Measurements from ENCODE around the gene NBDY.
A peak's percentile ranks its signal among the peaks of the same experiment; 100 is the strongest.
"Not testable (repeated sequence)": the region's sequence is repeated elsewhere in the genome, so short reads cannot be mapped to it uniquely, and the experiment has no call there.

Gene NBDY

GRCh38 chrX:56729152-56729850, at the start of gene NBDY:
NBDY (plus strand) TSS chrX:56729243; CDS start chrX:56729354, 111 bp downstream.
- ATAC-seq, result peak; percentile 74 to 75

DNA sequence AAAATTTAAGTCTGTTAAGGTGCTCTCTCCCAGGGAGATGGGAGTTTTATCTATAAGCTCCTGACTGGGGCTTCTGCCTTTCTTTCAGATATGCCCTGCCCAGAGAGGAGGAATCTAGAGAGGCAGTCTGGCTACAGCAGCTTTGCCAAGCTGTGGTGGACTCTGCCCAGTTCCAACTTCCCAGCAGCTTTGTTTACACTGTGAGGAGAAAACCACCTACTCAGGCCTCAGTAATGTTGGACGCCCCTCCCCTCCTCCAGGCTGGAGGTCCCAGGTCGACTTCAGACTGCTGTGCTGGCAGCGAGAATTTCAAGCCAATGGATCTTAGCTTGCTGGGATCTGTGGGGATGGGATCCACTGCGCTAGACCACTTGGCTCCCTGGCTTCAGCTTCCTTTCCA, 24.5 kb upstream of the NBDY start:
- ATAC-seq, result not testable (repeated sequence)

DNA sequence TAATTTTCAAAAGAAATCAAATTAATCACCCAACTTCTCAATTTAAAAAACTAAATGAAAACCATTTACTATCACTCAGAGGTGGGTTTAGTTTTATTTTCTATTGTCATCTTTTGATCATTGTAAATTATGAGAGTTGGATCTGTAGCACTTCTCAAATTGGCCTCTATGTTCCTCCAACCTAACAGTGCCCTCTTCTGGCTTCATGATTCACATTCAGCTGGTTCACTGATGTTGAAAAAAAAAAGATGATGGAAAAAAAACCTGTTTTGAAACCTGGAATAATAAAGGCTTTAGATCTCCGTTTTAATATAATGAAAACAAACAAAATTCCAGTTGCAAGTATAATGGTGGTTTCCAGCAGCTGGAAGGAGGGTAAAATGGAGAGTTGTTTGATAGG, 2.4 kb upstream of the NBDY start:
- ATAC-seq, result peak; percentile 34 to 57

- ATAC-seq, result no peak
Observed at GRCh38 chrX:56727531-56727930, 1.5 kb upstream of the NBDY start.

- no peak for ATAC-seq
Observed at GRCh38 chrX:56728321-56728720, 722 bp upstream of the NBDY start.

- ATAC-seq, result peak in 1 of 2 donors; percentile 18
Observed at GRCh38 chrX:56728752-56729151, 291 bp upstream of the NBDY start.

DNA sequence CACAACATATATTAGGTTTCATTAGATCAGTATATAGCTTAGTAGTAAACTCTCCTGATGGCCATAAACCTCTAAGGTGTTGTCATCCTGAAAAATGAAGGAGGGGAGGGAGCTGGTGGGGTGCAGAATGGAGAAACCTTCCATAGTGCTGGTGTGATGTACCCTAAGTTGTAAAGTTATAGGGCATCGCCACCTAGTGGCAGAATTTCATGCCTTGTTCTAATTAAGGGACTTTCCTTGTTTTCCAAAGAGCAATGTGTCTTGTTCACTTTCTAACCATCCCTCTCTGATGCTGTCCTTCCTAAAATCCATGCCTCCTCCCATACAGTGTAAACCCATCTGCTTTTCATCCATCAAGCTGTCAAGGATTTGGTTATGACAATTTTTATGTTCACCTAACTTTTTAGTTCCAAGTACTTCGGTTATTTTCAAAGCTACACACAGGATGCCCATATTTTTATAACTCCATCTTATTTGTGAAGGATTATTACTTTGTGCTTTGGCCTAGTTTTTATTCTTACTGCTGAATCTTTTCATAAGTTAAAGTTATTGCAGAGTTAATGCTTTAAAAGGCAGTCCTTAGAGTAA, 4.5 kb downstream of the NBDY start:
- ATAC-seq, result peak; percentile 30 to 41

DNA sequence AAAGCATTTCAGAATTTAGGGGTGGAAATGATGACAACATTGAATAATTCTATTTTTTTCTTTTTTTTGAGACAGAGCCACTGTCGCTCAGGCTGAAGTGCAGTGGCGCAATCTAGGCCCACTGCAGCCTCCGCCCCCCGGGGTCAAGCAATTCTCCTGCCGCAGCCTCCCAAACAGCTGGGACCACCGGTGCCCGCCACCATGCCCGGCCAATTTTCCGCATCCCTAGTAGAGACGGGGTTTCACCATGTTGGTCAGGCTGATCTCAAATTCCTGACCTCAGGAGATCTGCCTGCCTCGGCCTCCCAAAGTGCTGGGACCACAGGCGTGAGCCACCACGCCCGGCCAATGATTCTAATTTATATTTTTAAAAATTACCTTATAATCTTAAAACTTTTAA, 7.2 kb downstream of the NBDY start:
- ATAC-seq, result no peak

GRCh38 chrX:56738670-56739069, 9.6 kb downstream of the NBDY start:
- ATAC-seq, result no peak

DNA sequence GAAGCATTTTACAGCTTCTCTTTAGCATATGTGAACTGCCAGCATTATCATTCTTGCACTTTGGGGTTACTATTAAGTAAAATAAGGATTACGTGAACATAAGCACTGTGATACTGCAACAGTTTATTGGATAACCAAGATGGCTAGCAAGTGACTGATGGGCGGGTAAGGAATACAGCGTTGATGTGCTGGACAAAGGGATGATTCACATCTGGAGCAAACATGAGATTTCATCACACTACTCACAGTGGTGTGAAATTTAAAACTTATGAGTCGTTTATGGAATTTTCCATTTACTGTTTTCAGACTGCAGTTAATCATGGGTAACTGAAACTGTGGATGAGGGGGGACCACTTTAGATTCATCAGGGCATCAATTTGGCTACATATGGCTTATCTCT, 16.0 kb downstream of the NBDY start:
- no peak for ATAC-seq

DNA sequence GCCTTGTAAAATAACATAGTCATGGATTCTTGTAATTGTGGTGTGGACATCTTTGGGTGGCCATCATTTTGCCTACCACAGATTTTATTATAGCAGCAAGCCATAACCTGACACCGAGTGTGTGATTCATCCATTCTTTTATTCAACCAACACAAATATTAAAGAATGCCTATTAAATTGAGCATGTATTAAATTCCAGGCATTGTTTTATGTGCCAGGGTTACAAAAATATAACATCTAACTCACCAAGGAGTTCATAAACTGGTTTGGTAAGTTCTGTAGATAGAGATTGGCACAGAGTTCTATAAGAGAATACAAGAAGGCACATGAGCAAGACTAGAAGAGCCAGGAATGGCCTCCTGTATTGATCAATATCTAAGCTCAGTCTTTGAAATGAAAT, 18.0 kb downstream of the NBDY start:
- ATAC-seq, result no peak

GRCh38 chrX:56751071-56751470, 22.0 kb downstream of the NBDY start:
- no peak for ATAC-seq

DNA sequence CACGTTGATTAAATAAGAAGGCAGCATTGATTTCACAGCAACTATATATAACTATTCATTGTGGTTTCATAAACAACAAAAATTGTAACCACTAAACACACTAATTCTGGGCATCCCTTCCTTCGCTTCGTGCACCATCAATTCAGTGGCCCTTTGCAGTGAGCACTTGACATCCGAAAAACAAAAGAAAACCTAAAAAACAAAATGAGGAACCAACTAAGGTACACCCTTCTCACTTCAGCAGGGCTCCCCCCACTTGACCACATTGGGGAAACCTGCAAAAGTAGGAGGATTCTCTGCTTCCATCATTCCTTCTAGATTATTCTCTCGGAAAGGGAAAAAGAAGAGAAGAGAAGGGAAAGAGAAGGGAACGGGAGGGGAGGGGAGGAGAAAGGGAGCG, 28.3 kb downstream of the NBDY start:
- ATAC-seq, result no peak

GRCh38 chrX:56758456-56758855, 29.4 kb downstream of the NBDY start:
- no peak for ATAC-seq

DNA sequence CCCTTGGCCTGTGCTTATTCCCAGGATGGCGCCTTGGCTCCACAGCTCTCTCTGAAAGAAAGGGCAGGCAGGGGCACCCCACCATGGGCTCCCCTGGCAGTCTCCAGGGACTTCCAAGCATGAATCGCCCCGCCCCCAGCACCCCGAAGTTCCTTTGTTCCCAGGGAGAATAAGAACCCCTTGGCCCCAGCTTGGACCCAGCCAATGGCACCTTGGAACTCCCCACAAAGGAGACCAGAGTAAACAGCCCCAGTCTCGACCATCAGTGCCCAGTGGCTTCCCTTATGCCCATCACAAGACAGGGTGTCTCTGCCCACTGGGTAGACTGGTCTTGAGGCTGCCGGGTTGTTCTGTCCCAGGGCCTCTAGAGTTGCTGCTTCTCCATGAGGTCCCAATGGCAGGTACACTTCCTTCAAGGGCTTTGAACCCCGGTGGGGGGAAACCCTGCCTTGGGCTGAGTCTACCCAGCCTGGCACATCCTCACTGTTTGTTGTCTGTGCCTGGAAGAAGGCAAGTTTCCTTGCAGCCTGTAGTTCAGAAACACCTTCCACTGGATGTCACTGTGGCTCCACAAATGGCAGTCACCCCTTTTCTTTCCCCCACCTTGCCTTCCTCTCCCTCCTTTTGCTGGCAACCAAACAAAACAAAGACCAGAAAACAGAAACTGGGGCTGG, 30.8 kb downstream of the NBDY start:
- no peak for ATAC-seq

DNA sequence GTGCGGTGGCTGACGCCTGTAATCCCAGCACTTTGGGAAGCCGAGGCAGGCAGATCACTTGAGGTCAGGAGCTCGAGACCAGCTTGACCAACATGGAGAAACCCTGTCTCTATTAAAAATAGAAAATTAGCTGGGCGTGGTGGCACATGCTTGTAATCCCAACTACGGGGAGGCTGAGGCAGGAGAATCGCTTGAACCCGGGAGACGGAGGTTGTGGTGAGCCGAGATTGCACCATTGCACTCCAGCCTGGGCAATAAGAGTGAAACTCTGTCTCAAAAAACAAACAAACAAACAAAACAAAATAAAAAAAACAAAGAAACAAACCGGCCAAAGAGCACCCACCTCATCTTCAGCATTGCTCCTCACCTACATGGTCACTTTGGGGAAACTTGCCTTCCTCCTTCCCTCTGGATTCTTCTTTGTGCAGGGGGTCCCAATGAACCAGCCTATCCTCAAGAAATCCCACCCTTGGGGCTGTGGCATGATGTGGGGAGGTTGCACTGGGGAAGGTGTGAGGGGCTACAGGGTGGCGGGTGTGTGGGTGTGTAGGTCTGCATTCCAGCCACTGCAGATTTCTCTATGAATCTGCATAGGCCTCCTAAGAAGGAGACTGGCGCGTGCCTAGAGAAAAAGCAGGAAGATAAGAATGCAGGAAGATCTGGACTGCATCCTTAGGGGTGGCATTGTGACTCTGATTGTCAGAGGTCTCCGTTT, 31.5 kb downstream of the NBDY start:
- ATAC-seq, result not testable (repeated sequence)

GRCh38 chrX:56761167-56761566, 32.1 kb downstream of the NBDY start:
- ATAC-seq, result no peak

DNA sequence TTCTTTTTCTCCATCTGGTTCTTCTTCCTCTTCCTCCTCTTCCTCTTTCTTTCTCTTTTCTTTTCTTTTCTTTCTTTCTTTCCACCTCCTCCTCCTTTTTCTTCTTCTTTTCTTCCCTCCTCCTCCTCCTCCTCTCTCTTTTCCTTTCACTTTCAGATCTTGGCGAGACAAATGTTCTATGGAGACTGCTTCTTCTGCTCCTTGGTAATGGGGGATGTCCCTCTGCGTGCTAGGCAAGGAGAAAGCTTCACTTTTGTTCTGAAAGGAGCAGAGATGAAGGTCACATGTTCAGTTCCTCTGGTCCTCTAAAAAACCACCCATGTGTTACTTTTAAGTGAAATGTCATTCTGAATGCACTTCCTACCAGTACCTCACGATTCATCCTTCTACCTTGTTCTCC, 33.2 kb downstream of the NBDY start:
- ATAC-seq, result peak; percentile 42 to 51

DNA sequence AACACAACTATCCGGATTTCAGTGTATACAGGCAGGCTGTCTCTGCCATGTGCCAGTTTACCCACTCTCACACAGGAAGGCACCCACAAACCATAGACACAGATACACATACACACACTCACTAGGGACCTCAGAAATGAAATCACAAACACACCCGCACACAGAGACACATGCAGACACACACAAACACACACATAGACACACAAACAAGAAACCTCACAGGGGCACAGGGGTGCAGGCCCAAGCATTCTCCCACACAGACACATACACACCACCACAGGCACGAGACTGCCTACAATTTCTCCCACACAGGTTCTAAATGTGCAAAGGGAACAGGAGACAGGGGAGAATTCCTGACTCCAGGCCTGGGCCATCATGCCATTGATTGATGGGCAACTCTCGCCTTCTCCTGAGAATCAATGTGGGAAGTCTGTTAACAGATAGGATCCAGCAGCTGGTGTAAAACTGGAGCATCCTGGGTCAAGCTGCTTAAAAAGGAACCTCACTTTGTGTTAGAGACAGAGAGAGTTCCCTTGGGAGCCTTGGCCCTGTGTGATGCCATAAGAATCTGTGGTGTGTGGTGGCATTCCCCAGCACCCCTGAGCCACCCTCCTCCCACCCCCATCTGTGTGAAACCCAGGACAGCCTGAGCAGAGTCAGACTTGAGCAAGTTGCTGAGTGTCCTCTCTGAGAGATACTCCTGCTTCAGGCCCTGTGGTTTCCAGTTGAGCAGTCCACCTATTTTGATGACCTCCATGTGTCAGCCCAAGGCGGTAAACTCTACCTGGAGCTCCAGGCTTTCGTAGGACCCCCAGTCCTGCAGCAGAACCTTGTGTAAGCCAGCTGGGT, 33.9 kb downstream of the NBDY start:
- no peak for ATAC-seq

DNA sequence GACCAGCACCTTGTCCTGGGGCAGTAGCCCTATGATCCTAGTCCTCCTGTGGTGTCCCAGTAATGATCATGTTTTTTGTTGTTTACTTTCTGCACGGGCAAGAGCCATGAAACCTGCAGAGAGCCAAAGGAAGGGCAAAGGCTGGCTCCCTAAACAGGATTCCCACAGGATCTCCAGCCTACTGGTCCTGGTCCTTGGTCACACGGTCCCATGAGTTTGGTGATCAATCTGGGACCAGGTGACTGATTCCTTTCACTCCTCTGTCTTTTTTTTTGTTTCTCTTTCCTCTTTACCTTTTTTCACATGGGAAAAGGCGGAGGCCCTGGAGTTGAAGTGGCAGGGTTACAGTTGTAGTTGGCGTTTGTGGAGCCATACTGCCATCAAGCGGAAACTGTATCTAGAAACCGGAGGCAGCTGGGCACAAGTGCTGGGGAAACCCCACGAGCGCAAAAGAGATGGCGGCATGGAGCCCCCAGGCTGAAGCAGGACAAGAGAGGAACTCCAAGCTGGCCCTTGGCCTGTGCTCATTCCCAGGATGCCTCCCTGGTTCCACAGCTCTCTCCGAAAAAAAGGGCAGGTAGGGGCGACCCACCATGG, 34.6 kb downstream of the NBDY start:
- peak; percentile 26 to 46 for ATAC-seq

DNA sequence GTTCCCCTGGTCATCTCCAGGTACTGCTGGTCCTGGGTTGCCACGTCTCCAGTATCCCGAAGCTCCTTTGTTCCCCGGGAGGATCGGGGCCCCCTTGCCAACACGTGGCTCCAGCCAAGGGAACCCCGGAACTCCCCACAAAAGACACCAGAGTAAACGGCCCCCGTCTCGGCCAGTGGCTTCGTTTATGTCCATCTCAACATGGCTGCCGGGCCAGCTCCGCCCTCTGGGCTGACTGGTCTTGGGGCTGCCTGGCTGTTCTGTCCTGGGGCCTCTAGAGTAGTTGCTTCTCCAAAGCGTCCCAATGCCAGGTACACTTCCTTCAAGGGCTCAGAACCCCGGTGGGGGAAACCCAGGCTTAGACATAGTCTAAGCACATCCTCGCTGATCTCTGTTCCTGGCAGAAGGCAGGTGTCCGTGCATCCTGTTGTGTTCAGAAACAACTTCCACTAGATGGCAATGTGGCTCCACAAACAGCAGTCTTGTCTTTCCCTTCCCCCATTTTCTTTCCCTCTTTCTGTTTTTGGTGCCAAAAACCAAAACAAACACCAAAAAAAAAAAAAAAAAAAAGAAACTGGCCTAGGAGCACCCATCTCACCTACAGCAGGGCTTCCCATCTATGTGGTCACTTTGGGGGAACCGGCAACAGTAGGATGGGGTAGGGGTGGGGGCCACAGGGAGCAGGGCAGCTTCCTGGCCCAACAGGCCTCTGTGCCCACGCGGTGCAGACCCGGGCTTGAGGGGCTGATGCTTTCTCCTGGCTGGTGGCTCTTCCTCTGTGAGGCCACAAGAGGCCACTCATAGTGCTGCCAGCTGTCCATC, 35.3 kb downstream of the NBDY start:
- ATAC-seq, result peak; percentile 55 to 67

Data from activated CD4-positive, CD25-positive, alpha-beta regulatory T cell treated with anti-CD3 and anti-CD28 coated beads, Interleukin-2, amount 50 U/mL, for 24 hours (primary cell).